GM20000 (cell line): ENCODE measurements around the gene NBL1.

Source experiments
- DNase-seq: peaks from one replicate; pipeline ENCODE4 v3.0.0; 2012; ENCODE audit warnings: low spot score
- TF ChIP-seq, protein P1 (sequence below): IDR thresholded peaks from 2 replicates; pipeline ENCODE4 v1.5.1; 2012; ENCODE audit warnings: mild to moderate bottlenecking, control low read depth; ENCODE audit errors: extremely low read depth, missing control alignments

NBL1 gene

DNA sequence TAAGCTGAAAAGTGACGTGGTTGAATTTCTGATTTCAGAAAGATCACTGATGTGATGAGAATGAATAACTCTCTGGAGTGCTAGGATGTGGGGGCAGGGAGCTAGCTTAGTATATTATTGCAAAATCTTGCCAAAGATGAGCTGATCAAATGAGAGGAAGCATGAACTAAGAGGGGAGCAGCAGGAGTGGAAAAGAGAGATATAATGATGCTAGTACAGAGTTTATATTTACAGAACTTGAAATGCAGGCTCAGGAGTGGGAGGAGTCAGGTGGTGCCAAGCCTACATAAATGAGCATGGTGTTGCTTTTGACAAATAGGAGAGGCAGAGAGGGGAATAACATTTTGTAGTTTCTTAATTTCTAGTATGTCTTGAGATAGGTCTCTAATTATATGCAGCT is 38.1 kb upstream of the NBL1 start:
- TF ChIP-seq, protein P1, sequence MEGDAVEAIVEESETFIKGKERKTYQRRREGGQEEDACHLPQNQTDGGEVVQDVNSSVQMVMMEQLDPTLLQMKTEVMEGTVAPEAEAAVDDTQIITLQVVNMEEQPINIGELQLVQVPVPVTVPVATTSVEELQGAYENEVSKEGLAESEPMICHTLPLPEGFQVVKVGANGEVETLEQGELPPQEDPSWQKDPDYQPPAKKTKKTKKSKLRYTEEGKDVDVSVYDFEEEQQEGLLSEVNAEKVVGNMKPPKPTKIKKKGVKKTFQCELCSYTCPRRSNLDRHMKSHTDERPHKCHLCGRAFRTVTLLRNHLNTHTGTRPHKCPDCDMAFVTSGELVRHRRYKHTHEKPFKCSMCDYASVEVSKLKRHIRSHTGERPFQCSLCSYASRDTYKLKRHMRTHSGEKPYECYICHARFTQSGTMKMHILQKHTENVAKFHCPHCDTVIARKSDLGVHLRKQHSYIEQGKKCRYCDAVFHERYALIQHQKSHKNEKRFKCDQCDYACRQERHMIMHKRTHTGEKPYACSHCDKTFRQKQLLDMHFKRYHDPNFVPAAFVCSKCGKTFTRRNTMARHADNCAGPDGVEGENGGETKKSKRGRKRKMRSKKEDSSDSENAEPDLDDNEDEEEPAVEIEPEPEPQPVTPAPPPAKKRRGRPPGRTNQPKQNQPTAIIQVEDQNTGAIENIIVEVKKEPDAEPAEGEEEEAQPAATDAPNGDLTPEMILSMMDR = no peak
- no peak for DNase-seq

DNA sequence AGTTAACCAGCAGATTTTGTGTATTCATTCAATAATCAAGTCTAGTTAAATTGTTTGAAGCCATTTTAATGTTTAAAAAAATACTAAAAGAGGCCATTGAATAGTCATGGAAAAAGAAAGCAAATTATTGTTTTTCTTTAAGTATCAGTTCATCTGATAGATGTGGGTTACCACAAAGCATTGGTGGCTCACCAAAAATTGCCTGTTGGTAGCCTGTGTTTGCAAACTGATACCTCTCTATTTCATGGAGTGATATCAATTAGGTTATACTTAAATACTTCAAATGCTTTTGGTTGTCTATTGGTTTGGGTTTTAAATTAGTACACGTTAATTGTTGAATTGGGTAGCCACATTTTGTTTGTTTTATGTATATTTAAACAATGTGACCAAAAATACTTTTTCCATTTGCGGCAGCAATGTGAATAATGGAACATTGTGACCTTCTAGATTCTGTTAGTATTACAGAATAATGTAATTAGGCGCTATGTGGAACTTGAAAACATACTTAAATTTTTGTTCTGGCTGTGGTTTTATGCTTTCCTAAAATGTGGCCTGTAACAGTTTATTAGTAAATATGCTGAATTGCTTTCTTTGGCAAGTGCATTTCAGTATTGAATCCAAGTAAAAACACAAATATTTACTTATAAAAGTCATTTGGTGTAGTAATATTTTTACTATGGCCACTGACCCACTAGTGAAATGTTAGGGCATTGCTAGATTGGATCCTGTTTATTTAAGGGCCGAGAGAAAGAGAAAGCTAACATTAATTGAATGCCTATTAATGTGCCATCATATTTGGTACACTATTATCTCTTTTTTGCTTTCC is 37.1 kb upstream of the NBL1 start:
- DNase-seq = no peak
- TF ChIP-seq, protein P1 = no peak

DNA sequence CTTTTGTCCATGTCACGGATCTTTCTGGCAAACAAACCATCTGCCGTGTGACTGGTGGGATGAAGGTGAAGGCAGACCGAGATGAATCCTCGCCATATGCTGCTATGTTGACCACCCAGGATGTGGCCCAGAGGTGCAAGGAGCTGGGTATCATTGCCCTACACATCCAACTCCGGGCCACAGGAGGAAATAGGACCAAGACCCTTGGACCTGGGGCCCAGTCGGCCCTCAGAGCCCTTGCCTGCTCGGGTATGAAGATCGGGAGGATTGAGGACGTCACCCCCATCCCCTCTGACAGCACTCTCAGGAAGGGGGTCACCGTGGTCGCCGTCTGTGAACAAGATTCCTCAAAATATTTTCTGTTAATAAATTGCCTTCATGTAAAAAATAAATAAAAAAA is 35.9 kb upstream of the NBL1 start:
- DNase-seq = no peak
- TF ChIP-seq, protein P1 = no peak

DNA sequence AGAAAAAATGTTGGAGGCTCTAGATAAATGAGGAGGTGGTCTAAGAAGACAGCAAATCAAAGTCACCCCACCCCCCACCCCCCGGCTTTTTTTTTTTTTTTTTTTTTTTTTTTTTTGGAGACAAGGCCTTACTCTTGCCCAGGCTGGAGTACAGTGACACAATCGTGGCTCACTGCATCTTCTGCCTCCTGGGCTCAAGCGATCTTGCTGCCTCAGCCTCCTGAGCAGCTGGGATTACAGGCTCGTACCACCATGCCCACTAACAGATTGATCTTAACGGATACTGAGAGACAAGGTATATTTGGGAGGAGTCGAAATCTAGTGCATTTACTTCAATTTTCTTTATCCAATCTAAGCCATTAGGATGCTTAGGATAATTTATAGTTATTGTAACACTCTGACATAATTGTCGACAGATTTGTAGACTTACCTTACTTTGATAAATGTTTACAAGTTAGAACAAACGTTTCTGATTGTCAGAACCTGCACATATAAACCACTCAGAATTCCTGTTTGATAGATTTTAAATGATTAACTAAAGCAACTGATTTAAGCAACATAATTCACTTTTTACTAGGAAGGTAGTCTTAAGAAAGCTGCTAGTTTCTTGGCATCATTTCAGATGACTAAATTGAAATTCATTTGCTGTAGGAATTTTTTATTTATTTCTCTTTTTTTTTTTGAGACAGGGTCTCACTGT is 33.7 kb upstream of the NBL1 start:
- DNase-seq = no peak
- TF ChIP-seq, protein P1 = no peak

DNA sequence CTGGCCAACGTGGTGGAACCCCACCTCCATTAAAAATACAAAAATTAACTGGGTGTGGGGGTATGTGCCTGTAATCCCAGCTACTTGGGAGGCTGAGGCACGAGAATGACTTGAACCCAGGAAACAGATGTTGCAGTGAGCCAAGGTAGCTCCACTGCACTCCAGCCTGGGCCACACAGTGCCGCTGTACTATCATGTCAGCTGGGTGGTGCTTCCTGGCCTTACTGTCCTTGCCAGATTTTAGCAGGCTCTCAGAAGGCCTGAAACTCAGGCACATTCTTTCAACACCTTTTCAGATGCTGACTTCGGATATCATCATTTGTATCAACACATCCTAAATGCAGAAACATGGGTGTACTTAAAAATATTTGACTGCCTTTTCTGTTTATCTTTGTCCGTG is 31.6 kb upstream of the NBL1 start:
- no peak for DNase-seq
- TF ChIP-seq, protein P1 = no peak

DNA sequence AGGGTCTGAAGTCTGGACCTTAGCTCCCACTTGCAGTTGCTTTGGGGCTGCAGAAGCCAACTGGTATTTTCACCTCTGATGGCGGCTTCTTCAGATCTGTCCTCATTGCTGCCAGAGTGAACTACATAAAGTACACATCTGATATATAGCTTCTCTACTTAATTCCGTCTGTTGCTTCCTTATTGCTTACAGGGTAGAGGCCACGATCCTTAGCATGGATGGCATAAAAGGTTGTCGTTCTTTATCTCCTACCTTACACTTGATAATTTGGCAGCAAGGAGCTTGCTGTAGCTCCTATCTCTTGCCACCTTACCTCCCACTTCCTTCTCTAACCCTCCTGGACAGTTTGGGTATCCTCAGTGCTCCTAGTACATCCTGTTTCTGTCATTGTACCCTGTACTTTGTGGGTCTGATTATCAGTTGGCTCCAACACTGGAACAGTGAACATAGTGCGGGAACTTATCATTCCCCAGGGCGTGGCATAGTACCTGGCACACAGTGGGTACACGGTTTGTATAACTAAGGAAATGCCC is 30.9 kb upstream of the NBL1 start:
- TF ChIP-seq, protein P1 = no peak
- DNase-seq = no peak

DNA sequence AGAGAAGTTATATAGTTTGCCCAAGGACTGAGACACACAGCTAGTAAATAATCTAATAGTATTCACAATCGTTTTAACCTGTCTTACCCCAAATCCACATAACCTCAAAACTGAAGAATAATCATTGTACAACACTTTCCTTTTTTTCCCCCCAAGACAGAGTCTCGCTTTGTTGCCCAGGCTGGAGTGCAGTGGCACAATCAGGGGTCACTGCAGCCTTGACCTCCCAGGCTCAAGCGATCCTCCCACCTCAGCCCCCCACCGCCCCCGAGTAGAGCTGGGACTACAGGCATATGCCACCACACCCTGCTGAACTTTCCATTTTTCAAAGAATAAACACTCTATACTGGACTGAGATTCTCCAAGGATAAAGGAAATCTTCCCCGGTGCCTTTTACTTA is 28.7 kb upstream of the NBL1 start:
- DNase-seq = no peak
- TF ChIP-seq, protein P1 = no peak
